HCT116 (cell line): Measurements from ENCODE around the gene MYEOV. TPM values are rescaled to one million over a fixed set of nuclear protein-coding genes. Genes with fewer than 3 reads are reported as not detected.
A peak's percentile ranks its signal among the peaks of the same experiment; 100 is the strongest.

Experiments used
- ATAC-seq: fragments of 200-7000 bp; cut with Tn5 transposase; 2 replicates; pipeline ENCODE4 v1.9.1; 2020; ENCODE audit warnings: mild to moderate bottlenecking, moderate library complexity
- BruUV-seq: library from RNA; stranded (reverse); fragments of 400-500 nt; replicated peaks from 2 replicates; lab custom pipeline; 2021; lab: Mats Ljungman, UMichigan
- CTCF ChIA-PET: fragments of 300-600 bp; sonication (Branson Sonifier 250); formaldehyde crosslinking; loops from one replicate; lab custom pipeline; 2021; ENCODE audit warnings: antibody characterized with exemption; lab: Charles Lee
- POLR2A ChIA-PET: fragments of 300-600, 350-600 bp; sonication (Branson Sonifier 250); formaldehyde crosslinking; loops from one replicate; lab custom pipeline; 2021; ENCODE audit warnings: antibody characterized with exemption; lab: Charles Lee
- RAD21 ChIA-PET, 2 experiments: fragments of 300-600 bp; sonication (Branson Sonifier 250); formaldehyde crosslinking; loops; one replicate each; lab custom pipeline; 2023; ENCODE audit warnings: low total read pairs in 2 of 2; ENCODE audit not compliant: uncharacterized antibody in 2 of 2, unreplicated experiment in 2 of 2, low non-redundant PET in 1 of 2; lab: Charles Lee
- DNase-seq: peaks from one replicate; pipeline ENCODE4 v3.0.0-alpha.2; 2010; ENCODE audit warnings: low read depth, low spot score
- H2AFZ ChIP-seq: fragments of 200-600 bp; shearing (Covaris generic), sonication (generic); 2 replicates; pipeline ENCODE4 v1.6.1; 2017; ENCODE audit warnings: low read depth, mixed run types, mixed read lengths, antibody characterized with exemption, low read length; ENCODE audit not compliant: poor library complexity, severe bottlenecking
- H3K27ac ChIP-seq: 2 replicates; pipeline ENCODE4 v1.5.1; 2012; ENCODE audit warnings: low read depth, low read length
- H3K27me3 ChIP-seq: fragments of 200-600 bp; sonication (generic); 2 replicates; pipeline ENCODE4 v1.6.1; 2016; ENCODE audit warnings: mixed run types, low read length, mixed read lengths; ENCODE audit not compliant: insufficient read depth
- H3K36me3 ChIP-seq, 2 experiments: fragments of 200-500 bp in 1 of 2; fragments of 200-600 bp in 1 of 2; sonication (Bioruptor generic) in 1 of 2; sonication (generic) in 1 of 2; 2 replicates each; pipeline versions ENCODE4 v1.5.1 to v1.6.1; 2014 to 2016; ENCODE audit warnings: low read length in 2 of 2, inconsistent platforms in 1 of 2, mixed read lengths in 1 of 2, mixed run types in 1 of 2; ENCODE audit not compliant: insufficient read depth in 2 of 2, control insufficient read depth in 1 of 2
- H3K4me1 ChIP-seq, 2 experiments: fragments of 200-600 bp in 1 of 2; sonication (generic) in 1 of 2; 2 replicates each; pipeline versions ENCODE4 v1.5.1 to v1.6.1; 2012 to 2017; ENCODE audit warnings: low read length in 2 of 2, inconsistent platforms in 1 of 2, mild to moderate bottlenecking in 1 of 2, mixed read lengths in 1 of 2, mixed run types in 1 of 2, moderate library complexity in 1 of 2; ENCODE audit not compliant: insufficient read depth in 2 of 2, control insufficient read depth in 1 of 2
- H3K4me2 ChIP-seq: fragments of 200-600 bp; sonication (generic); 2 replicates; pipeline ENCODE4 v1.6.1; 2017; ENCODE audit warnings: mixed run types, low read length, mixed read lengths
- H3K4me3 ChIP-seq, 2 experiments: fragments of 200-600 bp in 1 of 2; sonication (generic) in 1 of 2; replicated peaks in 1 of 2; 2 replicates each; pipeline ENCODE4 v1.5.1; 2011 to 2016; ENCODE audit warnings: low read length in 2 of 2, control low read depth in 1 of 2, low read depth in 1 of 2, mild to moderate bottlenecking in 1 of 2, mixed read lengths in 1 of 2, mixed run types in 1 of 2
- H3K79me2 ChIP-seq: fragments of 200-600 bp; sonication (generic); 2 replicates; pipeline ENCODE4 v1.6.1; 2017; ENCODE audit warnings: mild to moderate bottlenecking, mixed run types, low read length, moderate library complexity, mixed read lengths; ENCODE audit not compliant: insufficient read depth
- H3K9ac ChIP-seq: fragments of 200-600 bp; sonication (generic); 2 replicates; pipeline ENCODE4 v1.6.1; 2016; ENCODE audit warnings: low read length, mixed read lengths
- H3K9me2 ChIP-seq: fragments of 200-600 bp; sonication (generic), shearing (Covaris generic); 2 replicates; pipeline ENCODE4 v1.6.1; 2017; ENCODE audit warnings: mixed run types, mild to moderate bottlenecking, moderate library complexity; ENCODE audit not compliant: insufficient read depth
- H3K9me3 ChIP-seq, 2 experiments: fragments of 200-500 bp in 1 of 2; fragments of 200-600 bp in 1 of 2; sonication (Bioruptor generic) in 1 of 2; sonication (generic) in 1 of 2; 2 replicates each; pipeline ENCODE4 v1.6.1; 2014 to 2017; ENCODE audit warnings: low read length in 2 of 2, mixed read lengths in 2 of 2, inconsistent platforms in 1 of 2, low read depth in 1 of 2, mild to moderate bottlenecking in 1 of 2, mixed run types in 1 of 2, moderate library complexity in 1 of 2; ENCODE audit not compliant: control insufficient read depth in 1 of 2, insufficient read depth in 1 of 2
- H4K20me1 ChIP-seq: fragments of 200-600 bp; sonication (generic), shearing (Covaris generic); 2 replicates; pipeline ENCODE4 v1.6.1; 2017; ENCODE audit warnings: mixed run types, mild to moderate bottlenecking, moderate library complexity; ENCODE audit not compliant: insufficient read depth
- ATF3 ChIP-seq: IDR thresholded peaks from 2 replicates; pipeline ENCODE4 v1.6.1; 2012
- CEBPB ChIP-seq: IDR thresholded peaks from 2 replicates; pipeline ENCODE4 v1.6.1; 2012; ENCODE audit warnings: low read depth
- ELF1 ChIP-seq: IDR thresholded peaks from 2 replicates; pipeline ENCODE4 v1.6.1; 2012; ENCODE audit warnings: low read depth, borderline replicate concordance
- POLR2A ChIP-seq: IDR thresholded peaks from 2 replicates; pipeline ENCODE4 v1.7.0; 2011; ENCODE audit warnings: borderline replicate concordance; ENCODE audit not compliant: insufficient read depth, insufficient read length; ENCODE audit errors: extremely low read depth
- POLR2AphosphoS5 ChIP-seq: IDR thresholded peaks from 2 replicates; pipeline ENCODE4 v1.6.1; 2011; ENCODE audit warnings: mild to moderate bottlenecking, low read depth, low read length, moderate library complexity
- TCF7L2 ChIP-seq: IDR thresholded peaks from 2 replicates; pipeline ENCODE4 v1.7.0; 2011; ENCODE audit warnings: borderline replicate concordance, inconsistent platforms; ENCODE audit not compliant: insufficient read depth, insufficient read length; ENCODE audit errors: extremely low read depth
- intact Hi-C: fragments of 100-400 bp; cut with micrococcal nuclease; formaldehyde crosslinking; loops from 2 replicates; pipeline ENCODE4 v1.10.0; 2022
- total RNA-seq: library from RNA; stranded (reverse); gene quantifications from one replicate; pipeline ENCODE4 v1.2.1, GENCODE V29; 2021; ENCODE audit not compliant: unreplicated experiment
- TF ChIP-seq, protein P1 (sequence below): IDR thresholded peaks from 2 replicates; pipeline ENCODE4 v1.6.1; 2011; ENCODE audit warnings: mild to moderate bottlenecking, low read length, moderate library complexity; ENCODE audit not compliant: insufficient replicate concordance; ENCODE audit errors: extremely low read depth

MYEOV gene
- total RNA-seq, 1 experiment from 2014 or later, result 135 TPM

DNA sequence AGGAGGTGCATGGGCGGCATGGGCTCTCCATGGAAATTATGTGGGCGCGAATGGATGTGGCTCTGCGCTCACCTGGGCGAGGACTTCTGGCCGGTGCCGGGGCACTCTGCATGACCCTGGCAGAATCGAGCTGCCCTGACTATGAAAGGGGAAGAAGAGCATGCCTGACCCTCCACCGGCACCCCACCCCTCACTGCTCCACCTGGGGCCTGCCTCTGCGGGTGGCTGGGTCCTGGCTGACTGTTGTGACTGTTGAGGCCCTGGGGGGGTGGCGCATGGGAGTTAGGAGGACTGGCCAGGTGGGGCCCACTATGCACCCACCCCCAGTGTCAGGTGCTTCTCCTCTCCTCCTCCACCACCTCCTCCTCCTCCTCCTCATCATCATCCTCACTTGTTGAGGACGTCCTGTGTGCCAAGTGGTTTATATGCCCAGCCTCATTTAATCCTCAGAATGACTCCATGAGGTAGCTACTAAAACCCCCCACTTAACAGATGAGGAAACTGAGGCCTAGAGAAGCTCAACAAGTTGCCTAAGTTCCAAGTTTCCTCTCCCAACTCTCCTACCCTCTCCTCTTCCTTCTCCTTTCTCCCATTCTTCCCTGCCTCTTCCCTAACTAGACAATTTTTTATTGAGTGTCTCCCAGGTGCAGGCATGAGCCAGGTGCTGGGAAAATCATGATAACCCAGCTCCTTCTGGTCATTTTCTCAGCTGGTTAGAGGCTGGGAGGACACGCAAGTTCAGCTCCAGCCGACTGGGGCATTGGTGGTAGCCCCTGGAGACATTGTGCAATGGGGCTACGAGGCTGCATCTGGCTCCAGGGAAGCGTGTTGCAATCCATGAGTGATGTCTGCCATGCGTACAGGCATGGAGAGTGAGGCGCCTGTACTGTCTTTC is 2.3 kb downstream of the MYEOV start (continued):
- TF ChIP-seq, protein P1, sequence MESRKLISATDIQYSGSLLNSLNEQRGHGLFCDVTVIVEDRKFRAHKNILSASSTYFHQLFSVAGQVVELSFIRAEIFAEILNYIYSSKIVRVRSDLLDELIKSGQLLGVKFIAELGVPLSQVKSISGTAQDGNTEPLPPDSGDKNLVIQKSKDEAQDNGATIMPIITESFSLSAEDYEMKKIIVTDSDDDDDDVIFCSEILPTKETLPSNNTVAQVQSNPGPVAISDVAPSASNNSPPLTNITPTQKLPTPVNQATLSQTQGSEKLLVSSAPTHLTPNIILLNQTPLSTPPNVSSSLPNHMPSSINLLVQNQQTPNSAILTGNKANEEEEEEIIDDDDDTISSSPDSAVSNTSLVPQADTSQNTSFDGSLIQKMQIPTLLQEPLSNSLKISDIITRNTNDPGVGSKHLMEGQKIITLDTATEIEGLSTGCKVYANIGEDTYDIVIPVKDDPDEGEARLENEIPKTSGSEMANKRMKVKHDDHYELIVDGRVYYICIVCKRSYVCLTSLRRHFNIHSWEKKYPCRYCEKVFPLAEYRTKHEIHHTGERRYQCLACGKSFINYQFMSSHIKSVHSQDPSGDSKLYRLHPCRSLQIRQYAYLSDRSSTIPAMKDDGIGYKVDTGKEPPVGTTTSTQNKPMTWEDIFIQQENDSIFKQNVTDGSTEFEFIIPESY, result no peak
- no peak for TF ChIP-seq ATF3

- intact Hi-C loops, result loop anchor here (1.0 to 10.0 kb wide), 5 partner anchors 145 to 378 kb away; partner anchors contain the start of gene LTO1
- CTCF ChIA-PET, result interaction anchor here (1.0 to 2.1 kb wide), 4 partner anchors 166 to 387 kb away, joined by 3 to 10 read pairs (median 4); no protein-coding TSS in a partner anchor
- DNase-seq, result peak; percentile 97
- Histone ChIP-seq H2AFZ (no peak overlapping the region), H3K27ac (peak overlapping the region; percentile 99), H3K4me1 (peaks cover 72 to 88% of the 10 kb centered on the region in 2 experiments), H3K9ac (peak overlapping the region; percentile 98), H4K20me1 (no peaks in the 10 kb centered on the region), H3K36me3 (peaks cover 0 to 10% of the 10 kb centered on the region in 2 experiments; a peak in 1 of 4 replicates), H3K9me2 (no peaks in the 10 kb centered on the region), H3K79me2 (peaks cover 73% of the 10 kb centered on the region), H3K27me3 (no peaks in the 10 kb centered on the region), H3K4me3 (peak overlapping the region; percentile 94 to 97), H3K4me2 (peak overlapping the region; percentile 95), H3K9me3 (no peaks in the 10 kb centered on the region)
- ATAC-seq, result peak; percentile 27
- RAD21 ChIA-PET, result interaction anchor here (0.6 to 1.2 kb wide), 3 partner anchors 174 to 386 kb away, joined by 3 to 4 read pairs (median 3); no protein-coding TSS in a partner anchor
- POLR2A ChIA-PET, result interaction anchor here (0.6 to 3.1 kb wide), 8 partner anchors 31 to 378 kb away, joined by 3 to 15 read pairs (median 5); partner anchors contain the start of gene LTO1
- BruUV-seq, result no TSS peak
- TF ChIP-seq CEBPB (no peak), ELF1 (no peak), TCF7L2 (peak; percentile 96), POLR2AphosphoS5 (peak; percentile 71), POLR2A (peak; percentile 15)
- TF ChIP-seq, protein P1, result peak; percentile 41
Observed at GRCh38 chr11:69296890-69297786, 3.2 kb downstream of the MYEOV start.
